Measurements from ENCODE around the gene ZBTB2. TPM values are rescaled to one million over a fixed set of nuclear protein-coding genes. Genes with fewer than 3 reads are reported as not detected.

Gene ZBTB2
- total and polyA plus RNA-seq, 10 of the 15 experiments (the other 5 are each of a cell fraction or from before 2014, with no cell fraction given) = 4.2 to 21.9 (median 15.0) TPM

GRCh38 chr6:151432651-151433050, 41.3 kb upstream of the ZBTB2 start (continued):
- TF ChIP-seq HSF1 (IDR thresholded peaks at IDR 0.05; ENCODE audit: low read depth, low read length) = no peak

- Histone ChIP-seq H3K79me2 (ENCODE audit: control insufficient read depth, insufficient read depth, low read length) (no peaks in the 10 kb centered on the region; the same call in none of the 2 replicates), H4K20me1 (ENCODE audit: control insufficient read depth, insufficient read depth) (no peaks in the 10 kb centered on the region), H3K36me3 (ENCODE audit: control insufficient read depth in 2 of 2, insufficient read depth in 2 of 2, low read length in 1 of 2) (peaks cover 3 to 19% of the 10 kb centered on the region in 2 experiments), H3K27ac (ENCODE audit: control insufficient read depth, insufficient read depth) (no peak overlapping the region), H3K27me3 (replicated peaks in 1 of 2; ENCODE audit: control insufficient read depth in 2 of 2, insufficient read depth in 2 of 2, low read length in 1 of 2) (no peaks in the 10 kb centered on the region), H3K9me3 (replicated peaks; ENCODE audit: control insufficient read depth, insufficient read depth, low read length) (no peaks in the 10 kb centered on the region), H3K4me1 (ENCODE audit: control insufficient read depth, insufficient read depth, low read length) (no peaks in the 10 kb centered on the region), H2AFZ (ENCODE audit: control insufficient read depth, low read depth, low read length) (no peak overlapping the region), H3K4me3 (no peak overlapping the region), H3K9ac (ENCODE audit: control insufficient read depth, insufficient read depth, low read length) (no peak overlapping the region), H3K4me2 (ENCODE audit: control insufficient read depth, insufficient read depth) (no peak overlapping the region)
- BruUV-seq (replicated peaks) = no TSS peak
- ChIA-PET SMC1A (ENCODE audit: uncharacterized antibody, unreplicated experiment) (no interaction called here), RAD21 (ENCODE audit: unreplicated experiment) (no interaction called here), POLR2A (no interaction called here), CTCF (no interaction called here)
- intact Hi-C loops (cut with micrococcal nuclease; ENCODE audit: unreplicated experiment) = no loop called here
- WGBS (ENCODE audit: insufficient coverage, insufficient replicate concordance, low lambda C conversion rate, missing lambda C conversion rate) = 95% methylated on average over 3 of the region's 3 CpGs
- ATAC-seq (no peak), FAIRE-seq (no peak), DNase-seq (ENCODE audit: low read depth, low spot score) (no peak)
- TF ChIP-seq POU2F2 (IDR thresholded peaks at IDR 0.05; ENCODE audit: borderline replicate concordance, low read depth, low read length) (no peak), POLR2AphosphoS5 (IDR thresholded peaks at IDR 0.05; ENCODE audit: low read length) (no peak), MTA2 (IDR thresholded peaks at IDR 0.05; ENCODE audit: low read depth) (no peak), MEF2A (IDR thresholded peaks at IDR 0.05; ENCODE audit: insufficient read depth, low read depth, low read length) (no peak), CEBPB (IDR thresholded peaks at IDR 0.05; ENCODE audit: borderline replicate concordance in 1 of 2, low read depth in 2 of 2, low read length in 2 of 2) (no peak)
- TF ChIP-seq, protein P1, sequence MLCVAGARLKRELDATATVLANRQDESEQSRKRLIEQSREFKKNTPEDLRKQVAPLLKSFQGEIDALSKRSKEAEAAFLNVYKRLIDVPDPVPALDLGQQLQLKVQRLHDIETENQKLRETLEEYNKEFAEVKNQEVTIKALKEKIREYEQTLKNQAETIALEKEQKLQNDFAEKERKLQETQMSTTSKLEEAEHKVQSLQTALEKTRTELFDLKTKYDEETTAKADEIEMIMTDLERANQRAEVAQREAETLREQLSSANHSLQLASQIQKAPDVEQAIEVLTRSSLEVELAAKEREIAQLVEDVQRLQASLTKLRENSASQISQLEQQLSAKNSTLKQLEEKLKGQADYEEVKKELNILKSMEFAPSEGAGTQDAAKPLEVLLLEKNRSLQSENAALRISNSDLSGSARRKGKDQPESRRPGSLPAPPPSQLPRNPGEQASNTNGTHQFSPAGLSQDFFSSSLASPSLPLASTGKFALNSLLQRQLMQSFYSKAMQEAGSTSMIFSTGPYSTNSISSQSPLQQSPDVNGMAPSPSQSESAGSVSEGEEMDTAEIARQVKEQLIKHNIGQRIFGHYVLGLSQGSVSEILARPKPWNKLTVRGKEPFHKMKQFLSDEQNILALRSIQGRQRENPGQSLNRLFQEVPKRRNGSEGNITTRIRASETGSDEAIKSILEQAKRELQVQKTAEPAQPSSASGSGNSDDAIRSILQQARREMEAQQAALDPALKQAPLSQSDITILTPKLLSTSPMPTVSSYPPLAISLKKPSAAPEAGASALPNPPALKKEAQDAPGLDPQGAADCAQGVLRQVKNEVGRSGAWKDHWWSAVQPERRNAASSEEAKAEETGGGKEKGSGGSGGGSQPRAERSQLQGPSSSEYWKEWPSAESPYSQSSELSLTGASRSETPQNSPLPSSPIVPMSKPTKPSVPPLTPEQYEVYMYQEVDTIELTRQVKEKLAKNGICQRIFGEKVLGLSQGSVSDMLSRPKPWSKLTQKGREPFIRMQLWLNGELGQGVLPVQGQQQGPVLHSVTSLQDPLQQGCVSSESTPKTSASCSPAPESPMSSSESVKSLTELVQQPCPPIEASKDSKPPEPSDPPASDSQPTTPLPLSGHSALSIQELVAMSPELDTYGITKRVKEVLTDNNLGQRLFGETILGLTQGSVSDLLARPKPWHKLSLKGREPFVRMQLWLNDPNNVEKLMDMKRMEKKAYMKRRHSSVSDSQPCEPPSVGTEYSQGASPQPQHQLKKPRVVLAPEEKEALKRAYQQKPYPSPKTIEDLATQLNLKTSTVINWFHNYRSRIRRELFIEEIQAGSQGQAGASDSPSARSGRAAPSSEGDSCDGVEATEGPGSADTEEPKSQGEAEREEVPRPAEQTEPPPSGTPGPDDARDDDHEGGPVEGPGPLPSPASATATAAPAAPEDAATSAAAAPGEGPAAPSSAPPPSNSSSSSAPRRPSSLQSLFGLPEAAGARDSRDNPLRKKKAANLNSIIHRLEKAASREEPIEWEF (IDR thresholded peaks at IDR 0.05; ENCODE audit: insufficient replicate concordance, low read depth, low read length) = no peak
- in situ Hi-C loops (cut with MboI) = loop anchor here (25.0 kb wide), 1 partner anchor 1556 kb away; the partner anchor contains the start of gene FBXO5
Observed at GRCh38 chr6:151431337-151431736, 40.0 kb upstream of the ZBTB2 start.
